Dedifferentiated amniotic fluid mesenchymal stem cell (primary cell): Measurements from ENCODE around the gene EYA3.
A peak's percentile ranks its signal among the peaks of the same experiment; 100 is the strongest.

Source experiments
- DNase-seq: peaks from one replicate; pipeline ENCODE4 v3.0.0-alpha.2; 2016; ENCODE audit errors: extremely low spot score

Gene EYA3

GRCh38 chr1:28070725-28071593, 17.5 kb downstream of the EYA3 start:
- DNase-seq: no peak

DNA sequence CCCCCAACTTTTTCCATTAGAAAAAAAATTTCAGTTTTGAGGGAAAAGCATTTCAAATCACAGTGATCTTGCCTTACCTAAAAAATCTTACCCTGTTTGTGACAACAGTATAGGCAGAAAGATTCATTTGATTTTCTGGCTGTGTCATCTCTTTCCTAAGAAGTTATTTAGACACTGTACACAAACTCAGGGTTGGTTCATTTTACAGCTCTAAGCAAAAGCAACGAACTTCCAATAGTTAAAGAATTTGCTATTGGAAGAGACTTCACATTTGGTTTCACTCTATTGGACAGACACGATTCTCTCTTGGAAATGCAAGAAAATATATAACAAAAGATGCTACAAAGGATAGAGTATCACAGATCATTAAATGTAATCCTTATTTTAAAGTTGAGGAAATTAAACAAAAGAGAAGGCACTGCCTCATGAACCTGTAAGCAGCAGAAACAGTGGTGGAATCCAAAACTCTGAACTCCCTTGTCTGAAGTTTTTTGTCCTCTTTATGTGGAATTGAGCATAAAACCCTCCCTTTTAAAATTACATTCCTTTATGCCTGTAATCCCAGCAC, 20.8 kb downstream of the EYA3 start:
- DNase-seq: no peak

DNA sequence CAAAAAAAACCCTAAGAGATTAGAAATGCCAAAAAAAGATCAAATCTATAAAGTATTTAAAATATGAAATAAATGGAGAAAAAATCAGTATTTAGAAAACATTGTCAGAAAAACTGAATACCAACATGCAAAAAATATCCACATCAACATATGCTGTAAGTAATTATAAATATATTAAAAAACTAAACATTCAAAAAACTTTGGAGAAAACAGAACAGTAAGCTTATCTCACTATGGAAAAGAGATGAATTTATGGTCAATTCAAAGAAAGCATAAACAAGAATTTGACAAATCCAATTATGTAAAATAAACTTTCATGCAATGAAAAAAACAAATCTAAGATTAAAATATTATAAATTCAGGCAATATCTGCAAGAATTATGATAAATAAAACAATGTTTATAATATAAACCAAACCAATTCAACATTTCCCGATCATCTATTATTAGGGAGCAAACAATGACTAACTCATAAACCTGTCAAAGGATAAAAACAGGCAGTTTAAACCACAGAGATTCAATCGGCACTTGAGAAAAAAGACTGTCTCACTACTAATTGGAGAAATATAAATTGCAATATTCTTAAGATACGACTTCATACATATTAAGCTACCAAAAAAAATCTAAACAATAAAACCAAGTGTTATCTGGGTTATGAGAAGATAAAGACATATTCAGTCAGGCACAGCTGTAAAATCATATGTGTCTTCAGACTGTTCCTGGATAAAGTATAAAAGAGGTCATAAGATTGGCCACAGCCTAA, 21.8 kb downstream of the EYA3 start:
- no peak for DNase-seq

DNA sequence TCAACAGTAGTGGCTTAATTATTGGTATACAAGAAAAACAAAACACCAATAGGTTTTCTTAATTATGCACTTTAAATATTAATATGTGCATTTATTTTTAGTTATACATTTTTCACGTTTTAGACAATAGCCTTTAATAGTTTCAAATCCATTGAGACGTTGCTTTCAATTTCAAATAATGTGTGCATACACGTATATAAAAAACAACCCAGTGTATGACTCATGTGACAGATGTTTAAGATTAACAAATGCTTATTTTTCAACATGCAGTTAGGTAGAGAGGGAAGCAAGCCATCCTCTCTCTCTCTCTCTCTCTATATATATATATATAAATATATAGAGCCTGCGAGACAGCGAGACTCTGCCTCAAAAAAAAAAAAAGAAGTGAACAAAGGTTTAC, 24.3 kb downstream of the EYA3 start:
- peak; percentile 64 for DNase-seq

- DNase-seq: no peak
Observed at GRCh38 chr1:28062806-28063205, 25.6 kb downstream of the EYA3 start.

DNA sequence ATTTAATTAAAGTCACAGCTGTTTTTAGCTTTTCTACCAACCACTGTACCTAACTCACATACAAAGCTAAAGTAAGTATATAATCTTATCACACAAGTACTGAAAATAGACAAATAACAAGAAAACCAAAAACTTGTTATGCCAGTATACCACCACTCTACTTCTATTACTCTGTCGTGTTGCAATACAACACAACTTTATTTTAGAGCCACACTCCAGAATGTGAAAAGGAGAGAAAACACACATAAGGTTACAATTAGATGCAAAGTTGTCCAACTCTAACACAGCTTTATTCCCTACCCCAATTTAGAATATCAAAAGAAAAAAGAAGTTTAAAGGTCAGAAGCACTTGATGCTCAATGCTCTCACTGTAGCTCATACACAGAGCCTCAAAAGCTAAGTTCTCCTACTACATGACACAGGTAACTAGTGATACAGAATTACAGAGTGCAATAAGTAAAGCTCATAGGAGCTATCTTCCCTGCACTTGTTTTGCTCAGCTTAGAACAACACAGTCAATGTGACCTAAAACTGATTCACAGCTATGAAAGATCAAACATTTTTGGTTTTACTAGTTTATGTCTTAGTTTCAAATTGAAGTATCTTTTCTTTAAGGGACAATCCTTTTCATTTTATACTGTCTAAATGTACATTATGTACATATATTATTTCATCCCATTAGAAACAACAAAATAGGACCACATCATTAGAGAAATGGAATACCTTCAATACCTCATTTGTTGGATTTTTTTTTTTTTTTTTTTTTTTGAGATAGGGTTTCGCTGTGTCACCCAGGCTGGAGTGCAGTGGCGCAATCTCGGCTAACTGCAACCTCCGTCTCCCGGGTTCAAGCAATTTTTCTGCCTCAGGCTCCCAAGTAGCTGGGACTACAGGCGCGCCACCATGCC, 29.2 kb downstream of the EYA3 start:
- no peak for DNase-seq

GRCh38 chr1:28058168-28058567, 30.2 kb downstream of the EYA3 start:
- no peak for DNase-seq

GRCh38 chr1:28056129-28056925, 32.1 kb downstream of the EYA3 start:
- no peak for DNase-seq

GRCh38 chr1:28050776-28051175, 37.6 kb downstream of the EYA3 start:
- no peak for DNase-seq

- DNase-seq: no peak
Observed at GRCh38 chr1:28046716-28047115, 41.7 kb downstream of the EYA3 start.

GRCh38 chr1:28045777-28046176, 42.6 kb downstream of the EYA3 start:
- no peak for DNase-seq

DNA sequence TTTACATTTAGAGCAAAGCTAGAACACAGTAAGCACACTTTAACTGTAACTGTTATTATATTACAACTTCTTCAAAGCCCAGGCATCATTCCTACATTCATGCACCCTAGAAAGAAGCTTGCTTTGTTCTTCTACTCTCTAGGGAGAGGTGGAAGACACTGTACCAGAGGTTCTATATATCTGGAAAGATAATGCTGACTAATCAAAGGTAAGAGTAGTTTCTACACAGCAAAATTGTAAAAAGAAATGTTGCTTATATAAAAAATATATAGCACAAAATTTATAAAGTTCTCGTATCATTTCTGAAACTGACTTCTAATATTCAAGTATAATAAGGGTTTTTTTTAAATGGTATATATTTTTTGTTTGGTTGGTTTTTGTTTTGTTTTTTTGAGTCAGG, 44.0 kb downstream of the EYA3 start:
- no peak for DNase-seq

DNA sequence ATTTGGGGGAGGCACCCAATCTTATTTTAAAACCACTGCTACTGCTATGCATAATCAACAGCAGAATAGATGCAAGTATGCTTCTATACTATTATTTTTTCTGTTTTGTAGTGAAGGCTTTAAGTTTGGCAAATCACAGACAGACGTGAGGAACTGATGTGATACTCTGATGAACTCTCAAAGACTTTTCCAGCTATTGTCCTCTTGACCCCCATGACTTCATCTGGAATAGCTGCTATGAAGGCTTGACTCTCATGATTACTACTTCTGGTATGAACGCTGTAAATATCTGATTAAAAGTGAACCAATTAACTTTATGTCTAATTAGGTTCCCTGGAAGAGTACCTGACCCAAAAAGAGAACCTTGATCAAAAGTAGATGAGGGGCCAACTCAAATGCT, 49.1 kb downstream of the EYA3 start:
- DNase-seq: no peak

DNA sequence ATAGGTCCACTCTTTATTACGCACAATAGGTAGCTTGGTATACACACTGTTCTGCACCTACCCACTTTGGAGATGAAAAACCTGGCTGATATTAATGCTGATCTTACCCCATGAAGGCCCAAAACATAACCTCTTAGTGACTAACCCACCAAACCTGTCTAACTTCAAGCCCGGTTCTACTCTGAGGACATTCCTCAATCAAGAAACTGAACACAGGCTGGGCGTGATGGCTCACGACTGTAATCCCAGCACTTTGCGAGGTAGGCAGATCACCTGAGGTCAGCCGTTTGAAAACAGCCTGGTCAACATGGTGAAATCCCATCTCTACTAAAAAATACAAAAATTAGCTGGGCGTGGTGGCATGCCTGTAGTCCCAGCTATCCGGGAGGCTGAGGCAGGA, 50.5 kb downstream of the EYA3 start:
- no peak for DNase-seq

DNA sequence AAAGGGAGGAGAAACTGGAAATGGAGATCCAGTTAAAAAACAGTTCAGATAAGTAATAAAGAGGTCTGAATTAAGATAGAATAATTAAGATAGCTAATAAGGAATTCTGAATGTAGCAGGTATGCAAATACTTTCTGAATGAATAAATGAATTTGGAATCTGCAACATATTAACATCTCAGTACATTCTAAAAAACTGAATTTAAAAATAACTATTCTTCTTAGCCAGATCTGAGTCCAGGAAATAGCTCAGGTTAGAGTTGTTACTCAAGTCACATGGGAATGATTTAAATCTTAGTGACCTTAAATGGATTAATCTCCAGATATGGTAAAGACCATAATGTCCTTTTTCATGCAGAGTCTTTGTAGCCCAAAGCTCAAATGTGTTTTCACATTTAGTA, 51.2 kb downstream of the EYA3 start:
- no peak for DNase-seq

GRCh38 chr1:28036431-28036830, 52.0 kb downstream of the EYA3 start:
- no peak for DNase-seq

GRCh38 chr1:28035420-28035819, 53.0 kb downstream of the EYA3 start:
- DNase-seq: no peak

- no peak for DNase-seq
Observed at GRCh38 chr1:28032281-28032680, 56.1 kb downstream of the EYA3 start.

DNA sequence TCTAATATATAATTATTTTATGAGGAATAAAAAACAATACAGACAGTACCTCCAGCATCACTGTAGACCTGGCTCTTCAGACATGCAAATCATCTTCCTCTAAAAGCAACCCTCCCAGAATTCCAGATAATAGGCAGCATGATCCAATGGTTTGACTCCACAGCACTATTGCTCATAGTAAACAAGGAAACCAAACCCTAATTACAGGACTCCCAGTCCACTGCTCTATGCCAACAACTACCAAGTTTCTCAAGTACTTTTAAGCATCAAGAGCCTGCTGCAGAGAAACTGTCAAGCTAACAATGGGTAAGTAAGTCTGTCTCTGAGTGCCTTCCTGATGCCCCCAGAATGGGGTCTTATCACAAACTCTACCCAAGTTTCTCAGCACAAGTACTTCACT, 57.2 kb downstream of the EYA3 start:
- DNase-seq: no peak

- no peak for DNase-seq
Observed at GRCh38 chr1:28028873-28029654, 59.3 kb downstream of the EYA3 start.
